H1 (cell line): ENCODE results near the gene FGF19. TPM values are rescaled to one million over a fixed set of nuclear protein-coding genes. Genes with fewer than 3 reads are reported as not detected.

Experiments used
- CTCF ChIA-PET: fragments of 300-600 bp; sonication (Branson Sonifier 250); formaldehyde crosslinking; loops from one replicate; lab custom pipeline; 2021; ENCODE audit not compliant: partially characterized antibody; lab: Charles Lee
- POLR2A ChIA-PET: fragments of 300-600 bp; sonication (Branson Sonifier 250); formaldehyde crosslinking; loops from one replicate; lab custom pipeline; 2021; ENCODE audit warnings: inconsistent platforms; ENCODE audit not compliant: partially characterized antibody; lab: Charles Lee
- DNase-seq, 2 experiments: peaks; one replicate each; pipeline versions ENCODE4 v3.0.0 to v3.0.0-alpha.2; 2010 to 2022; ENCODE audit warnings: low spot score in 2 of 2, low read depth in 1 of 2, mixed read lengths in 1 of 2
- FAIRE-seq: peaks from 2 replicates; lab custom pipeline; 2011; peaks lifted over from hg19 to GRCh38; lab: Jason Lieb, UNC
- H2AFZ ChIP-seq: 2 replicates; pipeline ENCODE4 v1.8.1; 2012; ENCODE audit warnings: low read length, inconsistent platforms
- H2AK5ac ChIP-seq: 2 replicates; pipeline ENCODE4 v1.6.1; 2013; ENCODE audit warnings: low read depth, low read length
- H2BK120ac ChIP-seq: replicated peaks from 2 replicates; pipeline ENCODE3; 2013; ENCODE audit warnings: low read depth, low read length, inconsistent platforms
- H2BK12ac ChIP-seq: 2 replicates; pipeline ENCODE4 v1.6.1; 2013; ENCODE audit warnings: low read depth, low read length
- H2BK15ac ChIP-seq: 2 replicates; pipeline ENCODE4 v1.6.1; 2013; ENCODE audit warnings: low read length
- H2BK20ac ChIP-seq: 2 replicates; pipeline ENCODE4 v1.6.1; 2013; ENCODE audit warnings: low read length
- H2BK5ac ChIP-seq: 2 replicates; pipeline ENCODE4 v1.6.1; 2013; ENCODE audit warnings: low read depth, low read length
- H3K14ac ChIP-seq: 2 replicates; pipeline ENCODE4 v1.6.1; 2013; ENCODE audit warnings: inconsistent platforms; ENCODE audit not compliant: insufficient read length
- H3K18ac ChIP-seq: 2 replicates; pipeline ENCODE4 v1.6.1; 2013; ENCODE audit warnings: low read length; ENCODE audit errors: extremely low read depth
- H3K23ac ChIP-seq: 2 replicates; pipeline ENCODE4 v1.6.1; 2013; ENCODE audit warnings: inconsistent platforms; ENCODE audit not compliant: insufficient read length
- H3K23me2 ChIP-seq: 2 replicates; pipeline ENCODE4 v1.6.1; 2013; ENCODE audit warnings: low read depth, low read length
- H3K27ac ChIP-seq: 2 replicates; pipeline ENCODE4 v1.6.1; 2011; ENCODE audit warnings: low read depth, low read length, inconsistent platforms
- H3K27me3 ChIP-seq, 4 experiments: replicated peaks in 1 of 4; 1 replicate in 1 of 4; 2 replicates in 3 of 4; pipeline versions ENCODE4 v1.6.1 to v1.8.1; 2011 to 2013; ENCODE audit warnings: low read length in 3 of 4, mild to moderate bottlenecking in 3 of 4, inconsistent platforms in 2 of 4, mixed read lengths in 2 of 4, moderate library complexity in 1 of 4; ENCODE audit not compliant: control insufficient read depth in 3 of 4, insufficient read depth in 3 of 4; ENCODE audit errors: extremely low read depth in 1 of 4
- H3K36me3 ChIP-seq, 4 experiments: 2 replicates each; pipeline versions ENCODE4 v1.6.1 to v1.8.1; 2011 to 2013; ENCODE audit warnings: mild to moderate bottlenecking in 4 of 4, low read length in 3 of 4, moderate library complexity in 2 of 4, control low read depth in 1 of 4, inconsistent platforms in 1 of 4; ENCODE audit not compliant: insufficient read depth in 4 of 4, control insufficient read depth in 2 of 4
- H3K4ac ChIP-seq: replicated peaks from 2 replicates; pipeline ENCODE3; 2013; ENCODE audit warnings: low read length, low read depth, mixed read lengths, inconsistent platforms; ENCODE audit not compliant: insufficient read length
- H3K4me1 ChIP-seq, 4 experiments: replicated peaks in 1 of 4; 1 replicate in 1 of 4; 2 replicates in 3 of 4; pipeline versions ENCODE4 v1.6.1 to v1.8.1; 2011 to 2013; ENCODE audit warnings: low read length in 3 of 4, inconsistent platforms in 2 of 4, mixed read lengths in 1 of 4; ENCODE audit not compliant: insufficient read depth in 4 of 4, control insufficient read depth in 3 of 4
- H3K4me2 ChIP-seq, 2 experiments: 2 replicates each; pipeline versions ENCODE4 v1.6.1 to v1.8.1; 2011 to 2013; ENCODE audit warnings: low read depth in 2 of 2, low read length in 2 of 2, control low read depth in 1 of 2, inconsistent platforms in 1 of 2, mild to moderate bottlenecking in 1 of 2; ENCODE audit not compliant: insufficient read depth in 1 of 2
- H3K4me3 ChIP-seq, 4 experiments: fragments of 200-600, 300-600 bp in 1 of 4; sonication (generic), shearing (Covaris generic), sonication (Bioruptor Twin) in 1 of 4; 2 replicates each; pipeline versions ENCODE4 v1.5.1 to v1.8.1; 2011 to 2016; ENCODE audit warnings: low read length in 4 of 4, low read depth in 3 of 4, control low read depth in 2 of 4, inconsistent platforms in 2 of 4, mild to moderate bottlenecking in 2 of 4, mixed read lengths in 1 of 4, moderate library complexity in 1 of 4; ENCODE audit not compliant: insufficient read depth in 2 of 4; ENCODE audit errors: extremely low read depth in 1 of 4
- H3K56ac ChIP-seq: replicated peaks from 2 replicates; pipeline ENCODE3; 2013; ENCODE audit warnings: low read depth, mild to moderate bottlenecking, mixed read lengths, low read length, inconsistent platforms; ENCODE audit not compliant: insufficient read length
- H3K79me1 ChIP-seq: 2 replicates; pipeline ENCODE4 v1.6.1; 2013; ENCODE audit warnings: low read depth, low read length, control low read depth
- H3K79me2 ChIP-seq, 2 experiments: 2 replicates each; pipeline versions ENCODE4 v1.6.1 to v1.8.1; 2012 to 2013; ENCODE audit warnings: low read length in 2 of 2, mild to moderate bottlenecking in 2 of 2, inconsistent platforms in 1 of 2; ENCODE audit not compliant: insufficient read depth in 2 of 2, control insufficient read depth in 1 of 2
- H3K9ac ChIP-seq, 4 experiments: replicated peaks in 1 of 4; 1 replicate in 1 of 4; 2 replicates in 3 of 4; pipeline versions ENCODE4 v1.6.1 to v1.8.1; 2011 to 2013; ENCODE audit warnings: low read depth in 3 of 4, low read length in 3 of 4, control low read depth in 2 of 4, mild to moderate bottlenecking in 2 of 4, moderate library complexity in 2 of 4, inconsistent platforms in 1 of 4; ENCODE audit errors: extremely low read depth in 1 of 4
- H3K9me3 ChIP-seq, 2 experiments: 2 replicates each; pipeline versions ENCODE4 v1.6.1 to v1.8.1; 2012 to 2013; ENCODE audit warnings: mild to moderate bottlenecking in 2 of 2, moderate library complexity in 2 of 2, control low read depth in 1 of 2, inconsistent platforms in 1 of 2, low read depth in 1 of 2, low read length in 1 of 2, mixed read lengths in 1 of 2; ENCODE audit not compliant: insufficient read depth in 2 of 2
- H4K20me1 ChIP-seq, 2 experiments: replicated peaks in 1 of 2; 2 replicates each; pipeline versions ENCODE3 to v1.8.1; 2011 to 2013; ENCODE audit warnings: inconsistent platforms in 2 of 2, low read length in 2 of 2, mild to moderate bottlenecking in 1 of 2; ENCODE audit not compliant: insufficient read depth in 2 of 2, control insufficient read depth in 1 of 2
- H4K5ac ChIP-seq: 2 replicates; pipeline ENCODE4 v1.6.1; 2013; ENCODE audit warnings: low read length, low read depth, mixed read lengths, inconsistent platforms; ENCODE audit not compliant: insufficient read length
- H4K8ac ChIP-seq: 2 replicates; pipeline ENCODE4 v1.8.0; 2013; ENCODE audit warnings: mild to moderate bottlenecking, moderate library complexity, low read length, inconsistent platforms; ENCODE audit not compliant: insufficient read depth; ENCODE audit errors: extremely low read depth
- H4K91ac ChIP-seq: replicated peaks from 2 replicates; pipeline ENCODE3; 2013; ENCODE audit warnings: low read length, mixed read lengths, inconsistent platforms; ENCODE audit not compliant: insufficient read length
- HDAC6 ChIP-seq: IDR thresholded peaks from one replicate; pipeline ENCODE4 v1.7.1; 2012; ENCODE audit warnings: low read depth, mild to moderate bottlenecking, inconsistent platforms, low read length, moderate library complexity
- KDM1A ChIP-seq: fragments of 200-600, 300-600 bp; sonication (generic); IDR thresholded peaks from 2 replicates; pipeline ENCODE4 v1.7.1; 2016; ENCODE audit warnings: mild to moderate bottlenecking, low read length, borderline replicate concordance
- MAFK ChIP-seq: IDR thresholded peaks from 2 replicates; pipeline ENCODE4 v1.6.1; 2012; ENCODE audit warnings: low read depth, mild to moderate bottlenecking, improper control_type of control experiment, low read length
- SIN3A ChIP-seq, 2 experiments: IDR thresholded peaks in 1 of 2; conservative IDR thresholded peaks in 1 of 2; 2 replicates each; pipeline ENCODE4 v1.6.1; 2011 to 2012; ENCODE audit warnings: low read length in 2 of 2, improper control_type of control experiment in 1 of 2, low read depth in 1 of 2, mild to moderate bottlenecking in 1 of 2
- SP2 ChIP-seq: IDR thresholded peaks from 2 replicates; pipeline ENCODE4 v1.6.1; 2012; ENCODE audit warnings: mild to moderate bottlenecking, low read length, inconsistent platforms
- WGBS, 2 experiments: shearing (Covaris generic) in 1 of 2; methylation state at CpG; one replicate each; pipeline versions ENCODE4 v1.1.6 to v1.1.7; 2013 to 2015; ENCODE audit warnings: low lambda C conversion rate in 2 of 2, mixed read lengths in 2 of 2, inconsistent platforms in 1 of 2, low coverage in 1 of 2, missing lambda C conversion rate in 1 of 2; ENCODE audit not compliant: insufficient replicate concordance in 2 of 2, insufficient coverage in 1 of 2, insufficient read length in 1 of 2; ENCODE audit errors: extremely low coverage in 1 of 2, missing lambda C conversion rate in 1 of 2; 5-methylcytosine and 5-hydroxymethylcytosine counted together
- polyA plus RNA-seq, 7 experiments: library from polyadenylated mRNA; depleted of rRNA in 3 of 7; stranded (reverse) in 5 of 7; unstranded in 2 of 7; fragments of >200 nt in 5 of 7; fragments of 200-250 nt in 2 of 7; gene quantifications; 1 replicate in 5 of 7; 2 replicates in 1 of 7; 4 replicates in 1 of 7; pipeline versions ENCODE4 v1.2.1 to v1.2.3, GENCODE V29; 2011 to 2013; ENCODE audit warnings: missing spikeins in 2 of 7, mixed read lengths in 2 of 7
- total RNA-seq: library from RNA; stranded (reverse); fragmentation: NEBNext Ultra II Directional; extraction: Animal tissue kit (Norgen Biotek cat#: 25700); gene quantifications from 2 replicates; pipeline ENCODE4 v1.2.1, GENCODE V29; 2021
- TF ChIP-seq, protein P1 (sequence below): IDR thresholded peaks from 2 replicates; pipeline ENCODE4 v1.6.1; 2011; ENCODE audit warnings: low read length, improper control_type of control experiment

Gene FGF19
- total and polyA plus RNA-seq, 2 of the 8 experiments (the other 6 are each of a cell fraction or from before 2014, with no cell fraction given): 9.6 to 14.8 TPM

- Histone ChIP-seq H4K8ac (no peak overlapping the region), H4K91ac (no peak overlapping the region), H2BK12ac (0 out of 2 replicates have a peak overlapping the region, but pooled peaks have one; percentile 27), H2AFZ (no peak overlapping the region), H3K23me2 (no peaks in the 10 kb centered on the region; the same call in 1 of the 2 replicates), H3K4me3 (no peak overlapping the region), H3K79me1 (no peaks in the 10 kb centered on the region), H4K5ac (no peak overlapping the region), H3K4me2 (no peak overlapping the region), H3K4me1 (peaks cover 0 to 10% (median 2%) of the 10 kb centered on the region in 4 experiments; a peak in 5 of 7 replicates), H3K4ac (no peak overlapping the region), H2BK20ac (no peak overlapping the region; the same call in 1 of the 2 replicates), H2AK5ac (no peak overlapping the region), H3K27me3 (peaks cover 0 to 19% (median 13%) of the 10 kb centered on the region in 4 experiments; a peak in 5 of 7 replicates), H3K18ac (no peak overlapping the region), H3K9ac (no peak overlapping the region), H4K20me1 (no peaks in the 10 kb centered on the region), H3K56ac (no peak overlapping the region), H3K14ac (no peak overlapping the region), H3K79me2 (no peaks in the 10 kb centered on the region), H3K27ac (no peak overlapping the region), H3K36me3 (no peaks in the 10 kb centered on the region), H2BK120ac (no peak overlapping the region), H3K23ac (no peak overlapping the region), H2BK15ac (peak overlapping the region; percentile 53; the same call in 1 of the 2 replicates), H3K9me3 (no peaks in the 10 kb centered on the region), H2BK5ac (no peak overlapping the region)
- FAIRE-seq (no peak), DNase-seq (no peak)
- TF ChIP-seq, protein P1, sequence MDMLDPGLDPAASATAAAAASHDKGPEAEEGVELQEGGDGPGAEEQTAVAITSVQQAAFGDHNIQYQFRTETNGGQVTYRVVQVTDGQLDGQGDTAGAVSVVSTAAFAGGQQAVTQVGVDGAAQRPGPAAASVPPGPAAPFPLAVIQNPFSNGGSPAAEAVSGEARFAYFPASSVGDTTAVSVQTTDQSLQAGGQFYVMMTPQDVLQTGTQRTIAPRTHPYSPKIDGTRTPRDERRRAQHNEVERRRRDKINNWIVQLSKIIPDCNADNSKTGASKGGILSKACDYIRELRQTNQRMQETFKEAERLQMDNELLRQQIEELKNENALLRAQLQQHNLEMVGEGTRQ: no peak
- no peak for TF ChIP-seq MAFK
- TF ChIP-seq HDAC6: no peak
- TF ChIP-seq SIN3A (conservative IDR thresholded peaks at IDR 0.05 in 1 of 2, IDR thresholded peaks at IDR 0.05 in 1 of 2; ENCODE audit: low read depth in 1 of 2, low read length in 2 of 2): no peak
- no peak for TF ChIP-seq KDM1A
- TF ChIP-seq SP2: no peak
- WGBS, 2 experiments: 91% methylated on average over 6 of the region's 8 CpGs; no CpG with 5 or more reads in 1 of the 2 experiments
- CTCF ChIA-PET: interaction anchor here (0.7 to 20.5 kb wide), 28 partner anchors 9 to 200 kb away, joined by 3 to 197 read pairs (median 6); no protein-coding TSS in a partner anchor
- POLR2A ChIA-PET: interaction anchor here (2.0 kb wide), 1 partner anchor 14 kb away, joined by 6 read pairs; no protein-coding TSS in a partner anchor
These were observed 15.1 kb upstream of the FGF19 start for GRCh38 chr11:69718912-69719311.
